Mesenchymal stem cell (in vitro differentiated cells and primary cell): Measurements from ENCODE around the gene MAPK12. TPM values are rescaled to one million over a fixed set of nuclear protein-coding genes. Genes with fewer than 3 reads are reported as not detected.

Source experiments
- DNase-seq: peaks from one replicate; pipeline ENCODE4 v3.0.0-alpha.2; 2013
- H2AFZ ChIP-seq: one replicate; pipeline ENCODE4 v1.6.1; 2013; ENCODE audit warnings: low read depth, mild to moderate bottlenecking, control low read depth, inconsistent platforms, low read length, moderate library complexity
- H2AK5ac ChIP-seq: 2 replicates; pipeline ENCODE4 v1.6.1; 2013; ENCODE audit warnings: low read length, moderate library complexity, mild to moderate bottlenecking, inconsistent platforms; ENCODE audit not compliant: severe bottlenecking
- H2BK120ac ChIP-seq: one replicate; pipeline ENCODE4 v1.6.1; 2013; ENCODE audit warnings: low read depth, mild to moderate bottlenecking, inconsistent platforms, low read length, moderate library complexity
- H2BK12ac ChIP-seq, 2 experiments: one replicate each; pipeline ENCODE4 v1.6.1; 2013; ENCODE audit warnings: inconsistent platforms in 2 of 2, low read length in 2 of 2, mild to moderate bottlenecking in 2 of 2, moderate library complexity in 2 of 2, control low read depth in 1 of 2
- H2BK15ac ChIP-seq: one replicate; pipeline ENCODE4 v1.6.1; 2013; ENCODE audit warnings: mild to moderate bottlenecking, low read depth, inconsistent platforms; ENCODE audit not compliant: poor library complexity, severe bottlenecking
- H2BK5ac ChIP-seq: 2 replicates; pipeline ENCODE4 v1.6.1; 2013; ENCODE audit warnings: low read depth, mild to moderate bottlenecking, low read length, control low read depth, inconsistent platforms; ENCODE audit not compliant: poor library complexity, severe bottlenecking
- H3K14ac ChIP-seq, 2 experiments: one replicate each; pipeline ENCODE4 v1.6.1; 2013; ENCODE audit warnings: inconsistent platforms in 2 of 2, low read length in 2 of 2, control low read depth in 1 of 2, mild to moderate bottlenecking in 1 of 2, moderate library complexity in 1 of 2
- H3K18ac ChIP-seq, 2 experiments: one replicate each; pipeline ENCODE4 v1.6.1; 2013; ENCODE audit warnings: inconsistent platforms in 2 of 2, low read length in 2 of 2, control low read depth in 1 of 2, low read depth in 1 of 2, mild to moderate bottlenecking in 1 of 2
- H3K23ac ChIP-seq, 2 experiments: one replicate each; pipeline ENCODE4 v1.6.1; 2013; ENCODE audit warnings: inconsistent platforms in 2 of 2, low read length in 2 of 2, mild to moderate bottlenecking in 2 of 2, moderate library complexity in 2 of 2, control low read depth in 1 of 2
- H3K27ac ChIP-seq: 2 replicates; pipeline ENCODE4 v1.5.1; 2013; ENCODE audit warnings: mild to moderate bottlenecking, moderate library complexity, low read length, control low read depth, inconsistent platforms; ENCODE audit not compliant: poor library complexity, severe bottlenecking
- H3K27me3 ChIP-seq, 2 experiments: 2 replicates each; pipeline versions ENCODE4 v1.6.1 to v1.7.0; 2013; ENCODE audit warnings: low read length in 2 of 2, mild to moderate bottlenecking in 2 of 2, moderate library complexity in 2 of 2, control low read depth in 1 of 2, inconsistent platforms in 1 of 2; ENCODE audit not compliant: control insufficient read depth in 1 of 2, insufficient read depth in 1 of 2
- H3K36me3 ChIP-seq, 2 experiments: 2 replicates each; pipeline versions ENCODE4 v1.6.1 to v1.7.0; 2013; ENCODE audit warnings: low read length in 2 of 2, control low read depth in 1 of 2, inconsistent platforms in 1 of 2, low read depth in 1 of 2, mild to moderate bottlenecking in 1 of 2; ENCODE audit not compliant: insufficient read depth in 2 of 2, control insufficient read depth in 1 of 2
- H3K4ac ChIP-seq, 2 experiments: one replicate each; pipeline ENCODE4 v1.6.1; 2013; ENCODE audit warnings: inconsistent platforms in 2 of 2, low read length in 2 of 2, mild to moderate bottlenecking in 2 of 2, moderate library complexity in 2 of 2, control low read depth in 1 of 2, low read depth in 1 of 2
- H3K4me1 ChIP-seq: 2 replicates; pipeline ENCODE4 v1.6.1; 2013; ENCODE audit warnings: low read depth, low read length, control low read depth; ENCODE audit not compliant: control insufficient read depth, insufficient read depth
- H3K4me2 ChIP-seq: 2 replicates; pipeline ENCODE4 v1.6.1; 2013; ENCODE audit warnings: low read length, mild to moderate bottlenecking, inconsistent platforms; ENCODE audit not compliant: poor library complexity, severe bottlenecking
- H3K4me3 ChIP-seq, 2 experiments: 2 replicates each; pipeline versions ENCODE4 v1.5.1 to v1.7.0; 2013; ENCODE audit warnings: low read length in 2 of 2, mild to moderate bottlenecking in 2 of 2, control low read depth in 1 of 2, low read depth in 1 of 2; ENCODE audit not compliant: insufficient read depth in 1 of 2
- H3K79me1 ChIP-seq: replicated peaks from 2 replicates; pipeline ENCODE4 v1.6.1; 2013; ENCODE audit warnings: mild to moderate bottlenecking, control low read depth, low read length, inconsistent platforms; ENCODE audit not compliant: poor library complexity, severe bottlenecking
- H3K9ac ChIP-seq: 2 replicates; pipeline ENCODE4 v1.7.0; 2013; ENCODE audit warnings: mild to moderate bottlenecking, low read length, moderate library complexity
- H3K9me3 ChIP-seq: 2 replicates; pipeline ENCODE4 v1.7.0; 2013; ENCODE audit warnings: mild to moderate bottlenecking, low read length; ENCODE audit not compliant: control insufficient read depth
- H4K8ac ChIP-seq: one replicate; pipeline ENCODE4 v1.6.1; 2013; ENCODE audit warnings: inconsistent platforms, mild to moderate bottlenecking, low read length, moderate library complexity
- H4K91ac ChIP-seq: one replicate; pipeline ENCODE4 v1.6.1; 2013; ENCODE audit warnings: mild to moderate bottlenecking, low read length, inconsistent platforms
- WGBS: methylation state at CpG from one replicate; pipeline ENCODE4 v1.1.7; 2013; ENCODE audit warnings: mixed read lengths; 5-methylcytosine and 5-hydroxymethylcytosine counted together
- polyA plus RNA-seq, 2 experiments: library from polyadenylated mRNA; stranded (reverse); fragments of 200-250 nt; gene quantifications; one replicate each; pipeline ENCODE4 v1.2.3, GENCODE V29; 2013

MAPK12 gene
- 34.8 TPM for polyA plus RNA-seq (2013, experiment 1 of 2)
- polyA plus RNA-seq (2013, experiment 2 of 2) = 35.2 TPM

- peak within 1 kb of the TSS; percentile 77 to 81 for H3K18ac ChIP-seq
- H3K23ac ChIP-seq = peak within 1 kb of the TSS in 1 of 2 experiments; percentile 96
- H3K14ac ChIP-seq = peak within 1 kb of the TSS; percentile 87 to 96
- H2BK120ac ChIP-seq = peak within 1 kb of the TSS; percentile 89
- H2AFZ ChIP-seq = no peak within 1 kb of the TSS
- H2BK5ac ChIP-seq = no peak within 1 kb of the TSS
- peak within 1 kb of the TSS; percentile 85 for H2BK15ac ChIP-seq
- H4K91ac ChIP-seq = peak within 1 kb of the TSS; percentile 86
- H3K27ac ChIP-seq = peak within 1 kb of the TSS; percentile 24
- H3K27me3 ChIP-seq = peaks cover 0 to 18% of the 10 kb centered on the region in 2 experiments
- H3K36me3 ChIP-seq = peaks cover 4 to 35% of the 10 kb centered on the region in 2 experiments
- peak within 1 kb of the TSS; percentile 84 for H3K4me2 ChIP-seq
- H3K79me1 ChIP-seq = peaks cover 16% of the 10 kb centered on the region
- H2BK12ac ChIP-seq = peak within 1 kb of the TSS; percentile 0 to 73
- H2AK5ac ChIP-seq = peak within 1 kb of the TSS; percentile 5
- peak within 1 kb of the TSS; percentile 77 for H3K4ac ChIP-seq
- peak within 1 kb of the TSS; percentile 71 to 82 for H3K4me3 ChIP-seq
- H3K9me3 ChIP-seq = no peaks in the 10 kb centered on the region
- H3K4me1 ChIP-seq = peaks cover 37% of the 10 kb centered on the region
- 7% methylated on average over 41 of the region's 61 CpGs for WGBS
- H4K8ac ChIP-seq = peak within 1 kb of the TSS; percentile 59
- H3K9ac ChIP-seq = peak within 1 kb of the TSS; percentile 85
- DNase-seq = peak; percentile 49
Observed at GRCh38 chr22:50261615-50262459, at the start of gene MAPK12. TSS of gene MAPK12 (minus strand) at chr22:50261683. CDS start at chr22:50261509, 174 bp downstream.

GRCh38 chr22:50310949-50311444 lies 49.5 kb upstream of the MAPK12 start:
- Histone ChIP-seq H3K9me3 (no peaks in the 10 kb centered on the region), H3K4me3 (no peak overlapping the region), H4K91ac (no peak overlapping the region), H3K23ac (no peak overlapping the region), H2BK5ac (no peak overlapping the region), H3K14ac (no peak overlapping the region), H3K36me3 (peaks cover 0 to 16% of the 10 kb centered on the region in 2 experiments), H4K8ac (no peak overlapping the region), H3K4ac (no peak overlapping the region), H2AFZ (no peak overlapping the region), H3K27me3 (no peaks in the 10 kb centered on the region), H3K4me1 (peaks cover 35% of the 10 kb centered on the region), H2BK15ac (no peak overlapping the region), H3K27ac (no peak overlapping the region), H2BK12ac (peak overlapping the region in 1 of 2 experiments; percentile 51), H3K18ac (no peak overlapping the region), H3K79me1 (no peaks in the 10 kb centered on the region), H2BK120ac (no peak overlapping the region), H3K4me2 (no peak overlapping the region), H2AK5ac (no peak overlapping the region), H3K9ac (no peak overlapping the region)
- 91% methylated on average over 16 of the region's 16 CpGs for WGBS
- no peak for DNase-seq

- Histone ChIP-seq H3K4me1 (peaks cover 40% of the 10 kb centered on the region), H2BK5ac (no peak overlapping the region), H3K27me3 (no peaks in the 10 kb centered on the region), H3K36me3 (peaks cover 0 to 17% of the 10 kb centered on the region in 2 experiments), H2BK15ac (peak overlapping the region; percentile 78), H3K9me3 (no peaks in the 10 kb centered on the region), H2BK120ac (no peak overlapping the region), H2BK12ac (peak overlapping the region; percentile 12 to 38), H3K4me2 (no peak overlapping the region), H2AFZ (no peak overlapping the region), H2AK5ac (no peak overlapping the region), H3K4me3 (no peak overlapping the region), H3K4ac (peak overlapping the region in 1 of 2 experiments; percentile 61), H4K91ac (peak overlapping the region; percentile 98), H3K14ac (no peak overlapping the region), H3K79me1 (no peaks in the 10 kb centered on the region), H4K8ac (no peak overlapping the region), H3K18ac (no peak overlapping the region), H3K23ac (no peak overlapping the region), H3K9ac (no peak overlapping the region), H3K27ac (no peak overlapping the region)
- DNase-seq = no peak
- 90% methylated on average over 21 of the region's 21 CpGs for WGBS
Observed at GRCh38 chr22:50310031-50310722, 48.7 kb upstream of the MAPK12 start.

- Histone ChIP-seq H3K18ac (peak overlapping the region; percentile 92 to 96), H3K4ac (peak overlapping the region; percentile 95), H2BK120ac (no peak overlapping the region), H2BK15ac (peak overlapping the region; percentile 78), H3K9ac (no peak overlapping the region), H3K4me3 (no peak overlapping the region), H3K14ac (no peak overlapping the region), H3K36me3 (peaks cover 0 to 19% of the 10 kb centered on the region in 2 experiments), H2AFZ (no peak overlapping the region), H3K23ac (no peak overlapping the region), H4K91ac (peak overlapping the region; percentile 98), H2BK5ac (no peak overlapping the region), H2BK12ac (peak overlapping the region; percentile 70 to 76), H4K8ac (peak overlapping the region; percentile 27), H3K9me3 (no peaks in the 10 kb centered on the region), H3K27me3 (no peaks in the 10 kb centered on the region), H3K27ac (no peak overlapping the region), H3K4me2 (no peak overlapping the region), H3K79me1 (no peaks in the 10 kb centered on the region), H3K4me1 (peaks cover 42% of the 10 kb centered on the region), H2AK5ac (no peak overlapping the region)
- 87% methylated on average over 7 of the region's 7 CpGs for WGBS
- DNase-seq = no peak
Observed at GRCh38 chr22:50309601-50309991, 48.1 kb upstream of the MAPK12 start.
